GM12878 (cell line): Measurements from ENCODE around the gene MRPL42.

ENCODE experiments used
- CEBPB ChIP-seq, 2 experiments: fragments of 150-350 bp in 1 of 2; IDR thresholded peaks; 2 replicates each; pipeline ENCODE4 v1.6.1; 2012 to 2014; ENCODE audit warnings: low read depth in 2 of 2, low read length in 2 of 2, borderline replicate concordance in 1 of 2, inconsistent platforms in 1 of 2
- TF ChIP-seq, protein P1 (sequence below): fragments of 450-650 bp; IDR thresholded peaks from 2 replicates; pipeline ENCODE4 v1.6.1; 2017; ENCODE audit warnings: mild to moderate bottlenecking
- TF ChIP-seq, protein P2 (sequence below): IDR thresholded peaks from 2 replicates; pipeline ENCODE4 v1.6.1; 2012; ENCODE audit warnings: low read depth, low read length, improper control_type of control experiment

DNA sequence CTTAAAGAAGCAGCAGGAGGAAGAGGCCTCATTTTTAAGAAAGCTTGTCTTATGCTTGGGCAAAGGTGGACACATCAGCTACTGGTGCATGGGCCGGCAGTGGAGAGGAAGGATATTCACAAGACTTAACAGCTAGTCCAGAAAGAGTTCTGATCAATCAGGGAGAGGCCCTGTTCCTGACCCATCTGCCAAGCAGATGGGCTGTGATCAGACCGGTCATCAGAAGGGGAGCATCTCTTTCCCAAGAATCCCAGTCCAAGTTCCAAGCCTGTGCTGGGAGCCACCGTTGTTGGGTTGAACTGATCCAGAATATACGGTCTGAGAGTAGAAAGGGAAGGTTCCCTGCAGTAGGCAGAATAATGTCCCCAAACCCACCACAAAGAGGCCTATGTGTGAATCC, 72.5 kb downstream of the MRPL42 start:
- no peak for TF ChIP-seq CEBPB (IDR thresholded peaks at IDR 0.05; ENCODE audit: borderline replicate concordance in 1 of 2, low read depth in 2 of 2, low read length in 2 of 2)
- TF ChIP-seq, protein P1, sequence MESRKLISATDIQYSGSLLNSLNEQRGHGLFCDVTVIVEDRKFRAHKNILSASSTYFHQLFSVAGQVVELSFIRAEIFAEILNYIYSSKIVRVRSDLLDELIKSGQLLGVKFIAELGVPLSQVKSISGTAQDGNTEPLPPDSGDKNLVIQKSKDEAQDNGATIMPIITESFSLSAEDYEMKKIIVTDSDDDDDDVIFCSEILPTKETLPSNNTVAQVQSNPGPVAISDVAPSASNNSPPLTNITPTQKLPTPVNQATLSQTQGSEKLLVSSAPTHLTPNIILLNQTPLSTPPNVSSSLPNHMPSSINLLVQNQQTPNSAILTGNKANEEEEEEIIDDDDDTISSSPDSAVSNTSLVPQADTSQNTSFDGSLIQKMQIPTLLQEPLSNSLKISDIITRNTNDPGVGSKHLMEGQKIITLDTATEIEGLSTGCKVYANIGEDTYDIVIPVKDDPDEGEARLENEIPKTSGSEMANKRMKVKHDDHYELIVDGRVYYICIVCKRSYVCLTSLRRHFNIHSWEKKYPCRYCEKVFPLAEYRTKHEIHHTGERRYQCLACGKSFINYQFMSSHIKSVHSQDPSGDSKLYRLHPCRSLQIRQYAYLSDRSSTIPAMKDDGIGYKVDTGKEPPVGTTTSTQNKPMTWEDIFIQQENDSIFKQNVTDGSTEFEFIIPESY, result no peak
- TF ChIP-seq, protein P2, sequence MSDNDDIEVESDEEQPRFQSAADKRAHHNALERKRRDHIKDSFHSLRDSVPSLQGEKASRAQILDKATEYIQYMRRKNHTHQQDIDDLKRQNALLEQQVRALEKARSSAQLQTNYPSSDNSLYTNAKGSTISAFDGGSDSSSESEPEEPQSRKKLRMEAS, result no peak
